DND-41 (cell line): Measurements from ENCODE around the gene ADNP2.

ENCODE experiments used
- EZH2 ChIP-seq: IDR thresholded peaks from 3 replicates; pipeline ENCODE4 v1.6.1; 2012; ENCODE audit warnings: borderline replicate concordance, low read depth, mild to moderate bottlenecking, moderate library complexity, low read length, inconsistent platforms; ENCODE audit not compliant: severe bottlenecking
- TF ChIP-seq, protein P1 (sequence below): IDR thresholded peaks from 2 replicates; pipeline ENCODE4 v1.5.1; 2012; ENCODE audit warnings: borderline replicate concordance, low read length, moderate library complexity, mild to moderate bottlenecking; ENCODE audit not compliant: poor library complexity, severe bottlenecking; ENCODE audit errors: extremely low read depth

DNA sequence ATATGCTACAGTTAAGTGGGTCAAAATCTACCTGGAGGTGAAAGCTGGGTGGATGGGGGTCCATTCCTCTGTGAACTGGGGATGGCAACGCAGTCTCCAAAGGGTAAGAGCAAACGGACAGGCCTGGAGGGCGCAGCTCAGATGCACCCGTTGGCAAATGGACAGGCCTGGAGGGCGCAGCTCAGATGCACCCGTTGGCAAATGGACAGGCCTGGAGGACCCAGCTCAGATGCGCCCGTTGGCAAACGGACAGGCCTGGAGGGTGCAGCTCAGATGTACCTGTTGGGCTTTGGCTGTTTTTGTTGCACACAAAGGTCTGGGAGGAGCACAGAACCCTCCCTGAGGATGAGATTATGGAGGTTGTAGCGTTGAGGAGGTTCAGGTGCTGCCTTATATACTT, 41.2 kb upstream of the ADNP2 start:
- TF ChIP-seq, protein P1, sequence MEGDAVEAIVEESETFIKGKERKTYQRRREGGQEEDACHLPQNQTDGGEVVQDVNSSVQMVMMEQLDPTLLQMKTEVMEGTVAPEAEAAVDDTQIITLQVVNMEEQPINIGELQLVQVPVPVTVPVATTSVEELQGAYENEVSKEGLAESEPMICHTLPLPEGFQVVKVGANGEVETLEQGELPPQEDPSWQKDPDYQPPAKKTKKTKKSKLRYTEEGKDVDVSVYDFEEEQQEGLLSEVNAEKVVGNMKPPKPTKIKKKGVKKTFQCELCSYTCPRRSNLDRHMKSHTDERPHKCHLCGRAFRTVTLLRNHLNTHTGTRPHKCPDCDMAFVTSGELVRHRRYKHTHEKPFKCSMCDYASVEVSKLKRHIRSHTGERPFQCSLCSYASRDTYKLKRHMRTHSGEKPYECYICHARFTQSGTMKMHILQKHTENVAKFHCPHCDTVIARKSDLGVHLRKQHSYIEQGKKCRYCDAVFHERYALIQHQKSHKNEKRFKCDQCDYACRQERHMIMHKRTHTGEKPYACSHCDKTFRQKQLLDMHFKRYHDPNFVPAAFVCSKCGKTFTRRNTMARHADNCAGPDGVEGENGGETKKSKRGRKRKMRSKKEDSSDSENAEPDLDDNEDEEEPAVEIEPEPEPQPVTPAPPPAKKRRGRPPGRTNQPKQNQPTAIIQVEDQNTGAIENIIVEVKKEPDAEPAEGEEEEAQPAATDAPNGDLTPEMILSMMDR = no peak
- no peak for TF ChIP-seq EZH2
